ENCODE measurements around the gene ZNF354C.
"Not testable (repeated sequence)": the region's sequence is repeated elsewhere in the genome, so short reads cannot be mapped to it uniquely, and the experiment has no call there.

The ZNF354C gene

GRCh38 chr5:179060116-179061008 lies at the start of gene ZNF354C:
ZNF354C (plus strand) TSS chr5:179060373; CDS start chr5:179062069, 1,696 bp downstream.
- no peak for DNase-seq

- DNase-seq = no peak
Measured at GRCh38 chr5:179023528-179024189, 36.5 kb upstream of the ZNF354C start, which contains the start of gene ZNF879. ZNF879 (plus strand) TSS chr5:179023804; CDS start chr5:179025005, 1,201 bp downstream.

- no peak for DNase-seq
Measured at GRCh38 chr5:179033004-179033580, 27.1 kb upstream of the ZNF354C start.

GRCh38 chr5:179044765-179045164 lies 15.4 kb upstream of the ZNF354C start:
- DNase-seq = no peak

GRCh38 chr5:179051784-179052183 lies 8.4 kb upstream of the ZNF354C start:
- no peak for DNase-seq

- no peak for DNase-seq
Measured at GRCh38 chr5:179054036-179054785, 6.0 kb upstream of the ZNF354C start.

- DNase-seq = no peak
Measured at GRCh38 chr5:179054876-179055275, 5.3 kb upstream of the ZNF354C start.

- no peak for DNase-seq
Measured at GRCh38 chr5:179055436-179055835, 4.7 kb upstream of the ZNF354C start.

GRCh38 chr5:179055841-179056240 lies 4.3 kb upstream of the ZNF354C start:
- DNase-seq = no peak

- DNase-seq = no peak
Measured at GRCh38 chr5:179061025-179061424, 852 bp downstream of the ZNF354C start.

GRCh38 chr5:179065703-179066102 lies 5.5 kb downstream of the ZNF354C start:
- DNase-seq = no peak

- DNase-seq = no peak
Measured at GRCh38 chr5:179079165-179079987, 19.2 kb downstream of the ZNF354C start.

GRCh38 chr5:179080724-179081123 lies 20.6 kb downstream of the ZNF354C start:
- DNase-seq = no peak

- no peak for DNase-seq
Measured at GRCh38 chr5:179089502-179089901, 29.3 kb downstream of the ZNF354C start.

- not testable (repeated sequence) for DNase-seq
Measured at GRCh38 chr5:179101282-179101681, 41.1 kb downstream of the ZNF354C start.

GRCh38 chr5:179110528-179110927 lies 50.4 kb downstream of the ZNF354C start:
- DNase-seq = no peak

- DNase-seq = no peak
Measured at GRCh38 chr5:179111267-179112207, 51.4 kb downstream of the ZNF354C start.

GRCh38 chr5:179112469-179113142 lies 52.4 kb downstream of the ZNF354C start:
- DNase-seq = no peak

GRCh38 chr5:179113143-179113530 lies 53.0 kb downstream of the ZNF354C start:
- DNase-seq = no peak

GRCh38 chr5:179113945-179114641 lies 53.9 kb downstream of the ZNF354C start:
- DNase-seq = no peak

Measured in NCI-H1417 treated with DMSO at 0.1 percent for 48 hours (cell line).